ENCODE data around the gene APOL4.

The APOL4 gene

DNA sequence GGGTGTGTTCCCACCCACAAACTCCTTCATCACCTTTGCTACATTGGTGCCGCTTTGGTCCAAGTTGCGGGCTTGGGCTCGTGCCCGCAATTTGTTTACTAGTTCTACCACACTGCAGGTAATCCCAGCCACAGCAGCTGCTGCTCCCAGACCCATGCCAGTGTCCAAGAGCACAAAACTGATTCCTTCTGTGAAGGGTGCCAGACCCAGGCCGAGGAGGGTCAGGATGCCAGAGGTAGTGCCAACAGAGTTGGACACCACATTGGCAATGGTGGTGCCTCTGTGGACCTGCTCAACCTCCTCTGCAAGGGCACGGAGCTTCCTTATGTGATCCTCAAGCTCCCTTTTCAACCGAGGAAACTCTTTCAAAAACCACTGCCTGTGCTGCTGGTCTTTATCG, 26.2 kb upstream of the APOL4 start:
- no peak overlapping the region for H3K4me3 ChIP-seq (replicated peaks; ENCODE audit: low read depth, low read length)
- TF ChIP-seq, protein P1, sequence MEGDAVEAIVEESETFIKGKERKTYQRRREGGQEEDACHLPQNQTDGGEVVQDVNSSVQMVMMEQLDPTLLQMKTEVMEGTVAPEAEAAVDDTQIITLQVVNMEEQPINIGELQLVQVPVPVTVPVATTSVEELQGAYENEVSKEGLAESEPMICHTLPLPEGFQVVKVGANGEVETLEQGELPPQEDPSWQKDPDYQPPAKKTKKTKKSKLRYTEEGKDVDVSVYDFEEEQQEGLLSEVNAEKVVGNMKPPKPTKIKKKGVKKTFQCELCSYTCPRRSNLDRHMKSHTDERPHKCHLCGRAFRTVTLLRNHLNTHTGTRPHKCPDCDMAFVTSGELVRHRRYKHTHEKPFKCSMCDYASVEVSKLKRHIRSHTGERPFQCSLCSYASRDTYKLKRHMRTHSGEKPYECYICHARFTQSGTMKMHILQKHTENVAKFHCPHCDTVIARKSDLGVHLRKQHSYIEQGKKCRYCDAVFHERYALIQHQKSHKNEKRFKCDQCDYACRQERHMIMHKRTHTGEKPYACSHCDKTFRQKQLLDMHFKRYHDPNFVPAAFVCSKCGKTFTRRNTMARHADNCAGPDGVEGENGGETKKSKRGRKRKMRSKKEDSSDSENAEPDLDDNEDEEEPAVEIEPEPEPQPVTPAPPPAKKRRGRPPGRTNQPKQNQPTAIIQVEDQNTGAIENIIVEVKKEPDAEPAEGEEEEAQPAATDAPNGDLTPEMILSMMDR (IDR thresholded peaks at IDR 0.05; ENCODE audit: low read length, missing control alignments): no peak
- DNase-seq (ENCODE audit: low read depth): no peak

DNA sequence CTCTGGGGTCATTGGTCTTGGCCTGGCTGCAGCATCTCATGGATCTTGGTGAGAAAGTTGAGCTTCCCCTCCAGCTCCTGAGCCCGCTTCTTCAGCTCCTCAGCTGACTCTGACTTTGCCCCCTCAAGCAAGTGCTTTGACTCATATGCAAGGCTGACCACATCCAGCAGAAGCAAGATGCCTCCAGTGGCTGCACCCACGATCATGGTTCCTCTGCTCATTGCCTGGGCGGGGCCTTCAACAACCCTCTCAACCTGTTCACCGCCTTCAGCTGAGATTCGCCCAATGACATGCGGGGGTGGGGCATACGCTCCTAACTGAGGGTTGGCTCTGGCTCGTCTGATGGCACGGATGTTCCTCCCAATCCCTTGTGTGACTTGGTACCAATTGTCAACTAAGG, 25.8 kb upstream of the APOL4 start:
- no peak for DNase-seq (ENCODE audit: low read depth)
- TF ChIP-seq, protein P1 (IDR thresholded peaks at IDR 0.05; ENCODE audit: low read length, missing control alignments): no peak
- H3K4me3 ChIP-seq (replicated peaks; ENCODE audit: low read depth, low read length): no peak overlapping the region

DNA sequence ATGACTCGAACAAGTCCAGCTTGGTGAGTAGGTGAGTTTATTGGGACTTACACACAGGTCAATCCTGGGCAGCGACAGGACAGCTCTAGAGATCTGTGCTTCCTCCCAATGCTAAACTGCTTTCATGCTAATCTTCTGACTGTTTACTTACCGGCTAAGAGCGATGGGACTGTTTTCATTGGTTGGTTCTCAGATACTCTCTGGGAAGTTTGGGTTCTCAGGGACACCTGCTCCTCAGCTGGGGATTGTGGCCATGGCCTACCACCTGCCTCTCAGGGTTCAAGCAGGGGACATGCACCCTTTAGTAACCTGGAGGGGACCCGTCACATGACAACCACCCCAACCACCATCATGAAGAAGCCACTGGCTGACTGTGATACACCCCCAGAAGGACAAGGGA, 24.6 kb upstream of the APOL4 start:
- H3K4me3 ChIP-seq (replicated peaks; ENCODE audit: low read depth, low read length): no peak overlapping the region
- no peak for DNase-seq (ENCODE audit: low read depth)
- TF ChIP-seq, protein P1 (IDR thresholded peaks at IDR 0.05; ENCODE audit: low read length, missing control alignments): no peak

DNA sequence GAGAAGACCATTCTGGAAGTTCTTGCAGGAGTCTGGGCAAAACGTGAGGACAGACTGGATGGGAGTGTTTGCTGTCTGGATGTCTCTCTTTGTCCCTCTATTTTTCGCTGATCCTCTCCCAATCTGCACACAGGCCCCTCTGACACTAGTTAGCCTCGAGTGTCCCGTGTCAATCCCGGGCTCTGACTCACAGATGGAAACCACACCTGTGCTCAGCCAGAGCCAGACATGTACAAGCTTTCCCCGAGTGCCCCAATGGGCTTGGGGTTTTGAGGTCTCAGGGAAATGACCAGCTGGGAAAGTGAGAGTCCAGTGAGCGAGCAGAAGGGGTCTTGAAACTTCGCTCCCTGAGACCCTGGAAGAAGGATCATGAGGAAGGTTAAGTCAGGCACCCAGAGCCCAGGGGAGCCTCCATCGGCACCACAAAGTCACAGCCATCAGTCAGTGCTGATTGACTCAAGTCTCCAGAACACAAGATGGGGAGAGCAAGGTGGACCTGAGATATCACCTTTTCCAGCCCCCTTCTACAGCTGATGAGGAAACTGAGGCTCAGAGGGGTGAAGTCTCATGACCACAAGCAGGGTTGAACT, 23.8 kb upstream of the APOL4 start:
- TF ChIP-seq, protein P1 (IDR thresholded peaks at IDR 0.05; ENCODE audit: low read length, missing control alignments): no peak
- no peak for DNase-seq (ENCODE audit: low read depth)
- H3K4me3 ChIP-seq (replicated peaks; ENCODE audit: low read depth, low read length): no peak overlapping the region

DNA sequence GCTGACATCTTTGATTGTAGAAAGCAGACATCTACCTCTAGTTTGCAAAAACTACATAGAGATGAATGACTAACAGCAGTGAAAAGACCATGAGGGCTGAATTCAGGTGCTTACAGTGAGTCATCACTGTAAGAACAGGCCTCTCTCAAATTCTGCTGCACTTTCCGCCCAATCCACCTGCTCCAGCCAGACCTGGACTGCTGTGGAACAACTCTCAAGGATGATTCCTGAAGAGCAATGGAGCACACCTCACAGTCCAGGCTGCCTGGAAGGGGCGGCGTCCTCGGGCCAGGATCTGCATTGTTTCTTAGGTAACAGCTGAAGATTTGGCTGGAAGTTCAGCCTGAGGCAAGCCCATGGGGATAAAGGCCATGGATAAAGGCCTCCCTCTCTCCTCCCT, 22.6 kb upstream of the APOL4 start:
- TF ChIP-seq, protein P1 (IDR thresholded peaks at IDR 0.05; ENCODE audit: low read length, missing control alignments): no peak
- H3K4me3 ChIP-seq (replicated peaks; ENCODE audit: low read depth, low read length): no peak overlapping the region
- no peak for DNase-seq (ENCODE audit: low read depth)

DNA sequence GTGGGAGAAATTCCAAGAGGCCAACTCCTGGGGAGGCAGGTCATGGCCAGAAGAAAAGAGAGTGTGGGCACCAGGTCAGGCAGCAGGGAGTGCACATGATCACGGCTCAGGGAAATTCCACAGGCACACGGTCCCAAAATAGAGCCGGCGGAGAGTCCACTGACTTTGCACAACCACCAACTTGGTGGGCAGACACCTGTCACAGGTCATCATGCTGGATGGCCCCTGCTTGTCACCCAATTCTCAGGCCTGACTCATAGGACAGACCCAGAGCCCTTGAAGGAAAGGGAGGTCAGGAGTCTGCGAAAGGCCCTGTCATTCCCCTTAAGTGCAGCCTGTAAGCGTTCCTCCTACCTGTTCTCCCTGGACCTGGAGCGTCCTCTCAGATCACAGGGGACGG, 21.9 kb upstream of the APOL4 start:
- H3K4me3 ChIP-seq (replicated peaks; ENCODE audit: low read depth, low read length): no peak overlapping the region
- TF ChIP-seq, protein P1 (IDR thresholded peaks at IDR 0.05; ENCODE audit: low read length, missing control alignments): no peak
- DNase-seq (ENCODE audit: low read depth): no peak

DNA sequence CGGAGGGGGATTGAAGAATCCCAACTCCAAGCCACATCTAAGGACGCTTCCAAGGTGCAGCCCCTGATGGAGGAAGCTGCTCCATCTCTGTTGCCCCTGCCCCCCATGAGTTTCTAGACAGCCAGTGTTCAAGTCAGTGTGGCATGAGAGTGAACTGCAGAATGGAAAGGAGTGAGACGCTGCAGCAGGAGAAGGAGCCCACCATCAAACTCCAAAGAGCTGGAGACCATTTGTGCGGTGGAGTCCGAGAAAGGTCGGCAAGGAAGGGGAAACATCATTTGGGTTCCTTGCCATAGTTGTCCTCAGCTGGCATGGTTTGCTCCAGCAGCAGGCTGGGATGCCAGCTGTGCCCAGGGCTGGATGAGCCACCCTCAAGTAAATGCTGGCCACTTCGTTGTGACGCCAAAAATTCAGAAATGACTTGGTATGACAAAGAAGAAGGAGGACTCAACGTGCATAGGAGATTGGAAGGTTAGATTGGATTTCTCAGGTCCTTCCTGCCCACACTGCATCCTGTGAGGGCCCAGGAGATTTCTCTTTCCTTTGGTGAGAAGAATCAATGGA, 21.4 kb upstream of the APOL4 start:
- TF ChIP-seq, protein P1 (IDR thresholded peaks at IDR 0.05; ENCODE audit: low read length, missing control alignments): no peak
- H3K4me3 ChIP-seq (replicated peaks; ENCODE audit: low read depth, low read length): no peak overlapping the region
- DNase-seq (ENCODE audit: low read depth): no peak

All from fibroblast of pulmonary artery (primary cell).